H4 (cell line): ENCODE measurements around the gene PRKAG1. TPM values are rescaled to one million over a fixed set of nuclear protein-coding genes. Genes with fewer than 3 reads are reported as not detected.

ENCODE experiments used
- DNase-seq: peaks from one replicate; pipeline ENCODE4 v3.0.0-alpha.2; 2015; ENCODE audit warnings: low spot score
- total RNA-seq: library from RNA; depleted of rRNA; stranded (reverse); fragments of >200 nt; shearing (Covaris generic); gene quantifications from 2 replicates; pipeline ENCODE4 v1.2.3, GENCODE V29; 2014

Gene PRKAG1
- total RNA-seq, 1 experiment from 2014 or later, result 105 TPM

- DNase-seq, result no peak
Observed at GRCh38 chr12:49010092-49010668, 8.4 kb downstream of the PRKAG1 start.

GRCh38 chr12:49008943-49009342, 9.6 kb downstream of the PRKAG1 start:
- no peak for DNase-seq

- no peak for DNase-seq
Observed at GRCh38 chr12:49000346-49000745, 18.2 kb downstream of the PRKAG1 start.

- no peak for DNase-seq
Observed at GRCh38 chr12:48999371-49000131, 19.0 kb downstream of the PRKAG1 start, which contains the start of gene DDN. TSS of gene DDN (minus strand) at chr12:48999375. CDS start at chr12:48999287, 88 bp downstream.

- DNase-seq, result no peak
Observed at GRCh38 chr12:48998497-48999353, 19.9 kb downstream of the PRKAG1 start.

- DNase-seq, result no peak
Observed at GRCh38 chr12:48997719-48998496, 20.7 kb downstream of the PRKAG1 start.

- DNase-seq, result no peak
Observed at GRCh38 chr12:48996794-48997718, 21.5 kb downstream of the PRKAG1 start.

GRCh38 chr12:48995086-48995879, 23.3 kb downstream of the PRKAG1 start:
- peak; percentile 62 for DNase-seq

- no peak for DNase-seq
Observed at GRCh38 chr12:48994224-48995085, 24.1 kb downstream of the PRKAG1 start.

- no peak for DNase-seq
Observed at GRCh38 chr12:48993787-48994186, 24.8 kb downstream of the PRKAG1 start.

GRCh38 chr12:48991247-48992050, 27.1 kb downstream of the PRKAG1 start:
- DNase-seq, result no peak

GRCh38 chr12:48990552-48990951, 28.0 kb downstream of the PRKAG1 start:
- DNase-seq, result no peak

GRCh38 chr12:48988030-48988649, 30.4 kb downstream of the PRKAG1 start:
- DNase-seq, result no peak

GRCh38 chr12:48986720-48987291, 31.8 kb downstream of the PRKAG1 start:
- no peak for DNase-seq

- no peak for DNase-seq
Observed at GRCh38 chr12:48985901-48986300, 32.7 kb downstream of the PRKAG1 start.

- DNase-seq, result no peak
Observed at GRCh38 chr12:48985475-48985897, 33.1 kb downstream of the PRKAG1 start.
